ENCODE measurements around the gene SCTR. TPM values are rescaled to one million over a fixed set of nuclear protein-coding genes. Genes with fewer than 3 reads are reported as not detected.

Gene SCTR
- total and polyA plus RNA-seq, 2 donors (not counting 1 experiment from before 2014, with no cell fraction given) = not detected

DNA sequence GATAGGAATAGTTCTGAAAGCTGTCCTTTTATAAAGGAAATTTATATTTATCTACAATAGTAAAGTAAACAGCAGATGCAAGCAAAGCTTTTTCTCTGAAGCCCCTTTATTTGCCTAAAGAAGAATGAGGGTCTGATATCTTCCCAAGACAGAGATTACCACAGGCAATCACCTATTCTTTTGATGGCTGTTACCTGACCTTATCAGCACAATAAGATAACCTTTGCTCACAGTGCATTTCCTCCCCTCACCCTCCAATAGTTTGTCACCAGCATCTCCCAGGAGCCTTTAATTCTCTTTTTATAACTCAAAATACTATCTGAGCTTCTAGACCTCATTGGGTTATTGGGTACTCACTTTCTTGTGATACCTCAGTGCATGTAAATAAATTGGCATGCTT lies 13.5 kb upstream of the SCTR start:
- no peak overlapping the region for H2AFZ ChIP-seq (ENCODE audit: insufficient read depth, low read depth, low read length, poor library complexity, severe bottlenecking)
- no peak overlapping the region for H3K9ac ChIP-seq (ENCODE audit: low read length)
- H3K27ac ChIP-seq (ENCODE audit: low read length in 2 of 2) = no peak overlapping the region
- no peaks in the 10 kb centered on the region for H3K4me1 Mint-ChIP-seq
- peaks cover 2% of the 10 kb centered on the region for H3K9me3 Mint-ChIP-seq (ENCODE audit: insufficient read depth)
- H3K36me3 ChIP-seq (replicated peaks in 1 of 2; ENCODE audit: control extremely low read depth in 1 of 2, control insufficient read depth in 1 of 2, extremely low read depth in 1 of 2, insufficient read depth in 2 of 2, low read length in 1 of 2) = no peaks in the 10 kb centered on the region
- H3K4me3 Mint-ChIP-seq = no peak overlapping the region
- H3K4me2 ChIP-seq (replicated peaks; ENCODE audit: low read depth, low read length, poor library complexity, severe bottlenecking) = no peak overlapping the region
- intact Hi-C loops (cut with micrococcal nuclease) = no loop called here
- ChIA-PET POLR2A (no interaction called here), CTCF (no interaction called here)
- H4K20me1 ChIP-seq (ENCODE audit: control insufficient read depth, insufficient read depth, low read length, poor library complexity, severe bottlenecking) = no peaks in the 10 kb centered on the region
- no peak overlapping the region for H3K27ac Mint-ChIP-seq
- H3K4me3 ChIP-seq (ENCODE audit: control extremely low read depth in 1 of 5, extremely low read depth in 1 of 5, insufficient read depth in 1 of 5, low read depth in 2 of 5, low read length in 4 of 5) = no peak overlapping the region
- H3K9me3 ChIP-seq (ENCODE audit: control extremely low read depth in 1 of 3, control insufficient read depth in 2 of 3, insufficient read depth in 1 of 3, low read length in 2 of 3) = peaks cover under 1 to 13% (median 12%) of the 10 kb centered on the region in 3 donors
- H3K79me2 ChIP-seq (ENCODE audit: control insufficient read depth, insufficient read depth, low read length) = no peaks in the 10 kb centered on the region
- no peaks in the 10 kb centered on the region for H3K4me1 ChIP-seq (ENCODE audit: control insufficient read depth in 2 of 2, insufficient read depth in 2 of 2, low read length in 2 of 2)
- DNase-seq (no peak), ATAC-seq (ENCODE audit: low read depth) (no peak)
- H3K27me3 ChIP-seq (replicated peaks in 1 of 4; ENCODE audit: control extremely low read depth in 1 of 4, control insufficient read depth in 3 of 4, insufficient read depth in 4 of 4, low read length in 3 of 4) = peaks cover 0 to 16% (median 5%) of the 10 kb centered on the region in 4 experiments
- TF ChIP-seq EZH2 (IDR thresholded peaks at IDR 0.05; ENCODE audit: borderline replicate concordance, insufficient read depth, low read depth, low read length, poor library complexity, severe bottlenecking) = no peak
- peaks cover 40% of the 10 kb centered on the region for H3K27me3 Mint-ChIP-seq

DNA sequence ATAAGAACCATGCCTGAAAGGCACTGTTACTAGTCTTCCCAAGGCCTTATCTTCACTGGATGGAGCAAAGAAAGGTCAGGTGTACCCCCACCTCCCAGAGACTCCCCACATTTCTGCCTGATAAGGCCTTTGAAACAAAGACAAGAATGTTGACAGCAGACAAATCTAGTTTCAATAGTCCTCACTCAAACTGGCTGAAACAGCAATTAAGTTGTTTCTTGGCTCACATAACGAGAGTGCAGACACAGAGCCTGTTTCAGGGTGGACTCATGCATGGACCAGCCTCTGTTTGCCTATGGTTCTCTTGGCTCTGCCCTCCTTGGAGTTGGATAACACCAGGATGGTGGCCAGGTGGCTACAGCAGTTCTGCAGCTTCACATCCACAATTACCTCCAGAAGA lies 12.4 kb upstream of the SCTR start:
- WGBS (ENCODE audit: insufficient coverage) = 50% methylated on average over 1 of the region's 1 CpG

More for the DNA sequence above, 12.4 kb upstream of the SCTR start:
- Histone ChIP-seq H2AFZ (ENCODE audit: insufficient read depth, low read depth, low read length, poor library complexity, severe bottlenecking) (no peak overlapping the region), H3K4me1 (ENCODE audit: control insufficient read depth in 2 of 2, insufficient read depth in 2 of 2, low read length in 2 of 2) (no peaks in the 10 kb centered on the region), H3K9me3 (ENCODE audit: control extremely low read depth in 1 of 3, control insufficient read depth in 2 of 3, insufficient read depth in 1 of 3, low read length in 2 of 3) (peaks cover 2 to 17% (median 12%) of the 10 kb centered on the region in 3 donors), H3K4me2 (replicated peaks; ENCODE audit: low read depth, low read length, poor library complexity, severe bottlenecking) (no peak overlapping the region), H4K20me1 (ENCODE audit: control insufficient read depth, insufficient read depth, low read length, poor library complexity, severe bottlenecking) (no peaks in the 10 kb centered on the region), H3K4me3 (ENCODE audit: control extremely low read depth in 1 of 5, extremely low read depth in 1 of 5, insufficient read depth in 1 of 5, low read depth in 2 of 5, low read length in 4 of 5) (no peak overlapping the region), H3K9ac (ENCODE audit: low read length) (no peak overlapping the region), H3K27me3 (replicated peaks in 1 of 4; ENCODE audit: control extremely low read depth in 1 of 4, control insufficient read depth in 3 of 4, insufficient read depth in 4 of 4, low read length in 3 of 4) (peaks cover 0 to 9% (median under 1%) of the 10 kb centered on the region in 4 experiments), H3K36me3 (replicated peaks in 1 of 2; ENCODE audit: control extremely low read depth in 1 of 2, control insufficient read depth in 1 of 2, extremely low read depth in 1 of 2, insufficient read depth in 2 of 2, low read length in 1 of 2) (no peaks in the 10 kb centered on the region), H3K27ac (ENCODE audit: low read length in 2 of 2) (no peak overlapping the region), H3K79me2 (ENCODE audit: control insufficient read depth, insufficient read depth, low read length) (no peaks in the 10 kb centered on the region)
- intact Hi-C loops (cut with micrococcal nuclease) = no loop called here
- CTCF ChIA-PET = no interaction called here
- Mint-ChIP-seq H3K4me3 (no peak overlapping the region), H3K27ac (no peak overlapping the region), H3K9me3 (ENCODE audit: insufficient read depth) (peaks cover 2% of the 10 kb centered on the region), H3K4me1 (no peaks in the 10 kb centered on the region), H3K27me3 (peaks cover 33% of the 10 kb centered on the region)
- DNase-seq (no peak), ATAC-seq (ENCODE audit: low read depth) (no peak)
- no peak for TF ChIP-seq EZH2 (IDR thresholded peaks at IDR 0.05; ENCODE audit: borderline replicate concordance, insufficient read depth, low read depth, low read length, poor library complexity, severe bottlenecking)
- TF ChIP-seq, protein P1, sequence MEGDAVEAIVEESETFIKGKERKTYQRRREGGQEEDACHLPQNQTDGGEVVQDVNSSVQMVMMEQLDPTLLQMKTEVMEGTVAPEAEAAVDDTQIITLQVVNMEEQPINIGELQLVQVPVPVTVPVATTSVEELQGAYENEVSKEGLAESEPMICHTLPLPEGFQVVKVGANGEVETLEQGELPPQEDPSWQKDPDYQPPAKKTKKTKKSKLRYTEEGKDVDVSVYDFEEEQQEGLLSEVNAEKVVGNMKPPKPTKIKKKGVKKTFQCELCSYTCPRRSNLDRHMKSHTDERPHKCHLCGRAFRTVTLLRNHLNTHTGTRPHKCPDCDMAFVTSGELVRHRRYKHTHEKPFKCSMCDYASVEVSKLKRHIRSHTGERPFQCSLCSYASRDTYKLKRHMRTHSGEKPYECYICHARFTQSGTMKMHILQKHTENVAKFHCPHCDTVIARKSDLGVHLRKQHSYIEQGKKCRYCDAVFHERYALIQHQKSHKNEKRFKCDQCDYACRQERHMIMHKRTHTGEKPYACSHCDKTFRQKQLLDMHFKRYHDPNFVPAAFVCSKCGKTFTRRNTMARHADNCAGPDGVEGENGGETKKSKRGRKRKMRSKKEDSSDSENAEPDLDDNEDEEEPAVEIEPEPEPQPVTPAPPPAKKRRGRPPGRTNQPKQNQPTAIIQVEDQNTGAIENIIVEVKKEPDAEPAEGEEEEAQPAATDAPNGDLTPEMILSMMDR (IDR thresholded peaks at IDR 0.05) = no peak
- POLR2A ChIA-PET = no interaction called here
